ENCODE data around the gene SAA1.
"Not testable (repeated sequence)": the region's sequence is repeated elsewhere in the genome, so short reads cannot be mapped to it uniquely, and the experiment has no call there.

SAA1 gene

DNA sequence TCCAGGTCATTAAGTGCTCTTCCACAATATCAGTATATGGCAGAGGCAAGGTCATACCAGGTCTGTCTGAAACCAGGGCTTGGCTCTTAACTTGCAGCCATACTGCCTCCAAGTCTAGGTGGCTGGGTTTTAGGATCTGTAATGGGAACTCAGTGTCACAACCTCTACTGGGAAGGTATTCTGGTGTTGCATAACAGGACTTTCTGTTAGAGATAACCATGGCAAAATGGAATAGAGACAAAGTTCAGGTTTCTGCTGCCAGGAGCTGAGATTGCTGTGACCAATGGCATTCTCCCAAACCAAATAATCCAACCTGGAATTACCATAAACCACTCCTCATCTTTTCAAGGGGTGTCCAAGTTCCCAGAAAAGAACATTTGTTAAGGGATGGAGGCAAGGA is 6.8 kb upstream of the SAA1 start:
- Histone ChIP-seq H3K4me2 (ENCODE audit: insufficient read depth, low read length) (no peak overlapping the region), H3K4me1 (ENCODE audit: insufficient read depth, low read length) (no peaks in the 10 kb centered on the region), H3K9me3 (ENCODE audit: insufficient read depth, low read length, severe bottlenecking) (no peaks in the 10 kb centered on the region), H2AFZ (ENCODE audit: low read depth, low read length) (no peak overlapping the region), H3K36me3 (ENCODE audit: insufficient read depth, low read length) (no peaks in the 10 kb centered on the region), H3K27ac (ENCODE audit: low read length) (no peak overlapping the region), H3K79me2 (ENCODE audit: insufficient read depth, low read length) (no peaks in the 10 kb centered on the region), H3K4me3 (ENCODE audit: low read depth in 1 of 2, low read length in 2 of 2) (no peak overlapping the region), H3K27me3 (ENCODE audit: insufficient read depth, low read length, poor library complexity) (peaks cover 2% of the 10 kb centered on the region), H4K20me1 (ENCODE audit: insufficient read depth, low read length) (no peaks in the 10 kb centered on the region), H3K9ac (ENCODE audit: low read depth, low read length) (no peak overlapping the region)
- no peak for ATAC-seq (ENCODE audit: insufficient read depth, low read depth)
- TF ChIP-seq, protein P1, sequence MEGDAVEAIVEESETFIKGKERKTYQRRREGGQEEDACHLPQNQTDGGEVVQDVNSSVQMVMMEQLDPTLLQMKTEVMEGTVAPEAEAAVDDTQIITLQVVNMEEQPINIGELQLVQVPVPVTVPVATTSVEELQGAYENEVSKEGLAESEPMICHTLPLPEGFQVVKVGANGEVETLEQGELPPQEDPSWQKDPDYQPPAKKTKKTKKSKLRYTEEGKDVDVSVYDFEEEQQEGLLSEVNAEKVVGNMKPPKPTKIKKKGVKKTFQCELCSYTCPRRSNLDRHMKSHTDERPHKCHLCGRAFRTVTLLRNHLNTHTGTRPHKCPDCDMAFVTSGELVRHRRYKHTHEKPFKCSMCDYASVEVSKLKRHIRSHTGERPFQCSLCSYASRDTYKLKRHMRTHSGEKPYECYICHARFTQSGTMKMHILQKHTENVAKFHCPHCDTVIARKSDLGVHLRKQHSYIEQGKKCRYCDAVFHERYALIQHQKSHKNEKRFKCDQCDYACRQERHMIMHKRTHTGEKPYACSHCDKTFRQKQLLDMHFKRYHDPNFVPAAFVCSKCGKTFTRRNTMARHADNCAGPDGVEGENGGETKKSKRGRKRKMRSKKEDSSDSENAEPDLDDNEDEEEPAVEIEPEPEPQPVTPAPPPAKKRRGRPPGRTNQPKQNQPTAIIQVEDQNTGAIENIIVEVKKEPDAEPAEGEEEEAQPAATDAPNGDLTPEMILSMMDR (IDR thresholded peaks at IDR 0.05; ENCODE audit: borderline replicate concordance, extremely low read depth, low read length, poor library complexity, severe bottlenecking), result no peak
- no peak for TF ChIP-seq EZH2 (IDR thresholded peaks at IDR 0.05; ENCODE audit: borderline replicate concordance, low read depth, low read length, severe bottlenecking)
- no peak for DNase-seq

DNA sequence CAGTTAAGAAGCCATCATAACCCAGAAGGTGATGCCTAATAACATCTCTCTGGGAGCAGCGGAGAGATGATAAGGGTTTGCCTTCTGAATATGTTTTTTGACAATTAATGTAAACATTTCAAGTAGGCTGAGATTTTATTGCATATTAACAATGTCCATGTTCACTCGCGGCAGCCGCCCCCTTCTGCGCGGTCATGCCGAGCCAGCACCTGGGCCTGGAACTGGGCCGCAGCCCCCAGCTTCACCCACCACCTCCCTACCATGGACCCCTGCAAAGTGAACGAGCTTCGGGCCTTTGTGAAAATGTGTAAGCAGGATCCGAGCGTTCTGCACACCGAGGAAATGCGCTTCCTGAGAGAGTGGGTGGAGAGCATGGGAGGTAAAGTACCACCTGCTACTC is 4.3 kb upstream of the SAA1 start:
- Histone ChIP-seq H3K9me3 (ENCODE audit: insufficient read depth, low read length, severe bottlenecking) (no peaks in the 10 kb centered on the region), H3K4me1 (ENCODE audit: insufficient read depth, low read length) (no peaks in the 10 kb centered on the region), H3K9ac (ENCODE audit: low read depth, low read length) (no peak overlapping the region), H3K79me2 (ENCODE audit: insufficient read depth, low read length) (no peaks in the 10 kb centered on the region), H3K27me3 (ENCODE audit: insufficient read depth, low read length, poor library complexity) (peaks cover 7% of the 10 kb centered on the region), H3K36me3 (ENCODE audit: insufficient read depth, low read length) (no peaks in the 10 kb centered on the region), H2AFZ (ENCODE audit: low read depth, low read length) (no peak overlapping the region), H4K20me1 (ENCODE audit: insufficient read depth, low read length) (no peaks in the 10 kb centered on the region), H3K4me3 (ENCODE audit: low read depth in 1 of 2, low read length in 2 of 2) (no peak overlapping the region), H3K27ac (ENCODE audit: low read length) (no peak overlapping the region), H3K4me2 (ENCODE audit: insufficient read depth, low read length) (no peak overlapping the region)
- DNase-seq (no peak), ATAC-seq (ENCODE audit: insufficient read depth, low read depth) (no peak)
- TF ChIP-seq, protein P1 (IDR thresholded peaks at IDR 0.05; ENCODE audit: borderline replicate concordance, extremely low read depth, low read length, poor library complexity, severe bottlenecking), result no peak
- no peak for TF ChIP-seq EZH2 (IDR thresholded peaks at IDR 0.05; ENCODE audit: borderline replicate concordance, low read depth, low read length, severe bottlenecking)

DNA sequence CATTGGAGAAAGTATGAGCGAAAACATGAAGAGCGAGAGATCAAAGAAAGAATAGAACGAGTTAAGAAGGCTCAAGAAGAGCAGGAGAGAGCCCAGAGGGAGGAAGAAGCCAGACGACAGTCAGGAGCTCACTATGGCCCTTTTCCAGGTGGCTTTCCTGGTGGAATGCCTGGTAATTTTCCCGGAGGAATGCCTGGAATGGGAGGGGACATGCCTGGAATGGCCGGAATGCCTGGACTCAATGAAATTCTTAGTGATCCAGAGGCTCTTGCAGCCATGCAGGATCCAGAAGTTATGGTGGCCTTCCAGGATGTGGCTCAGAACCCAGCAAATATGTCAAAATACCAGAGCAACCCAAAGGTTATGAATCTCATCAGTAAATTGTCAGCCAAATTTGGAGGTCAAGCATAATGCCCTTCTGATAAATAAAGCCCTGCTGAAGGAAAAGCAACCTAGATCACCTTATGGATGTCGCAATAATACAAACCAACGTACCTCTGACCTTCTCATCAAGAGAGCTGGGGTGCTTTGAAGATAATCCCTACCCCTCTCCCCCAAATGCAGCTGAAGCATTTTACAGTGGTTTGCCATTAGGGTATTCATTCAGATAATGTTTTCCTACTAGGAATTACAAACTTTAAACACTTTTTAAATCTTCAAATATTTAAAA is 3.2 kb upstream of the SAA1 start:
- H3K4me2 ChIP-seq (ENCODE audit: insufficient read depth, low read length), result not testable (repeated sequence)

DNA sequence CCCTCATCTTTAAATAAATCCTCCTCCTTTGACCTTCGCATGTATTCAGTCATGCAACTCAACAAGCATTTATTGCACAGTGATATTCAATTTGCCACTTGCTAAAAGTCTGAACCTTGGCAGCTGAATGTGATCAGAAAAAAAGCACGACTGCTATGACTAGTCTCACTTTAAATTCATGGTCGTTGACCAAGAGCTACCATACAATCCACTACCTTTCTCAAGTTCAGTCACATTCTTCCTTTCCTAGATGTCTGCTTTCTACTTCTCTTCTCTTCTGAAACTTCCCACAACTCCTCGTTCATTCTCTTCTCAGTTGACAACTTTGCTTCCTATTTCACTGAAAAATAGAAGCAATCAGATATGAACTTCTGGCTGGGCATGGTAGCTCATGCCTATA is 2.0 kb upstream of the SAA1 start:
- Histone ChIP-seq H3K9ac (ENCODE audit: low read depth, low read length) (no peak overlapping the region), H3K27me3 (ENCODE audit: insufficient read depth, low read length, poor library complexity) (peaks cover 4% of the 10 kb centered on the region), H2AFZ (ENCODE audit: low read depth, low read length) (no peak overlapping the region), H3K27ac (ENCODE audit: low read length) (no peak overlapping the region), H3K4me1 (ENCODE audit: insufficient read depth, low read length) (no peaks in the 10 kb centered on the region), H3K36me3 (ENCODE audit: insufficient read depth, low read length) (no peaks in the 10 kb centered on the region), H4K20me1 (ENCODE audit: insufficient read depth, low read length) (no peaks in the 10 kb centered on the region), H3K9me3 (ENCODE audit: insufficient read depth, low read length, severe bottlenecking) (no peaks in the 10 kb centered on the region), H3K4me2 (ENCODE audit: insufficient read depth, low read length) (no peak overlapping the region), H3K79me2 (ENCODE audit: insufficient read depth, low read length) (no peaks in the 10 kb centered on the region), H3K4me3 (ENCODE audit: low read depth in 1 of 2, low read length in 2 of 2) (no peak overlapping the region)
- ATAC-seq (ENCODE audit: insufficient read depth, low read depth), result no peak
- TF ChIP-seq EZH2 (IDR thresholded peaks at IDR 0.05; ENCODE audit: borderline replicate concordance, low read depth, low read length, severe bottlenecking), result no peak
- TF ChIP-seq, protein P1 (IDR thresholded peaks at IDR 0.05; ENCODE audit: borderline replicate concordance, extremely low read depth, low read length, poor library complexity, severe bottlenecking), result no peak
- no peak for DNase-seq

More for the DNA sequence above, 3.2 kb upstream of the SAA1 start:
- H3K9ac ChIP-seq (ENCODE audit: low read depth, low read length); H2AFZ ChIP-seq (ENCODE audit: low read depth, low read length); H3K79me2 ChIP-seq (ENCODE audit: insufficient read depth, low read length); H4K20me1 ChIP-seq (ENCODE audit: insufficient read depth, low read length); DNase-seq; H3K4me1 ChIP-seq (ENCODE audit: insufficient read depth, low read length); H3K36me3 ChIP-seq (ENCODE audit: insufficient read depth, low read length); H3K27me3 ChIP-seq (ENCODE audit: insufficient read depth, low read length, poor library complexity); H3K9me3 ChIP-seq (ENCODE audit: insufficient read depth, low read length, severe bottlenecking); H3K27ac ChIP-seq (ENCODE audit: low read length); ATAC-seq (ENCODE audit: insufficient read depth, low read depth); H3K4me3 ChIP-seq (ENCODE audit: low read depth in 1 of 2, low read length in 2 of 2): not testable (repeated sequence)

Data from DND-41 (cell line).